ENCODE data around the gene RYR3.

RYR3 gene

DNA sequence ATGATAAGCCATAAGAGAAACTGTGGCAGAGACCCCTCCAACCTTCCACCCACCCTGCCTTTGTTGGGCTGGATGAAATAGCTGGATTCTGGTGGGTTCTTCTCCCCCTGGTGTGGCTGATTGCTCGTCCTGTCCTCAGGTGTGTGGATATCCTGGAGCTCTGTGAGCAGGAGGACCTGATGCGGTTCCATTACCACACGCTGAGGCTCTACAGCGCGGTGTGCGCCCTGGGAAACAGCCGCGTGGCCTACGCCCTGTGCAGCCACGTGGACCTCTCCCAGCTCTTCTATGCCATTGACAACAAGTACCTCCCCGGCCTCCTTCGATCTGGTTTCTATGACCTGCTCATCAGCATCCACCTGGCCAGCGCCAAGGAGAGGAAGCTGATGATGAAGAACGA, 351.2 kb downstream of the RYR3 start:
- no peak for DNase-seq

DNA sequence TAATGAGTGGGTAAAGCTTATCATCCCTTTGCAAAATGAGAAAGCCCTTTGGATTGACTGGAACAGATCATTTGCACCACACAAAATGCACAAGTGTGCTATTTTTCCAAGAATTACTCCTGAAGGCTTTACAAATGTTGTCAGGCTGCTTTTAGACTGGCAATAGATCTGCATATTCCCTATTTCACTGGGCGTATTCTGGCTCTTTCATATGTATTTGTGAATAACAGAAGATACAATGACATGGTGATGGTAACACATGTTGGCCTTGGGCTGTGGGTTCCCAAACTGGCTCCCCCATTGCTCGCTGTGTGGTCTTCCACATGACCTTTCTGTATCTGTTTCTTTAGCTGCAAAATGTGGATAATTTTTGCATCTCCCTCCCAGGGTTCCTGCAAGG, 354.2 kb downstream of the RYR3 start:
- no peak for DNase-seq

DNA sequence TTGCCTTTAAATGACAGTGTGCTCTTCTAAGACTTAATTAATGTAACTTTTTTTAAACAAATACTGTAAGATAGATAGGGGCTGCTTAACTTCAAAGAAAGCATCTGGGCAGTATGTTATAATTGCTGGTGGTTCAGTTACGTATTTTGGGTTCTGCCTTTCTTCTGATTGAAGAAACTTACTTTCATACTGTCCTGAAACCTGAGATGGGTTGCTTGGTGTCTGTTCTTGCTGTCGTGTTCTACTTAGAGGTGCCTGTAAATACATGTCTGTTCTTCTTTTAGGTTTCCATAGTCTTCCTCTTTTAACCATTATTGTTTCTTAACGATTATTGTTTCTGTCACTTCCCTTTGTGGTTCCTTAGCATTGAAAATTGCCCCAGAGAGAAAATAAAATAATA, 359.8 kb downstream of the RYR3 start:
- no peak for DNase-seq

DNA sequence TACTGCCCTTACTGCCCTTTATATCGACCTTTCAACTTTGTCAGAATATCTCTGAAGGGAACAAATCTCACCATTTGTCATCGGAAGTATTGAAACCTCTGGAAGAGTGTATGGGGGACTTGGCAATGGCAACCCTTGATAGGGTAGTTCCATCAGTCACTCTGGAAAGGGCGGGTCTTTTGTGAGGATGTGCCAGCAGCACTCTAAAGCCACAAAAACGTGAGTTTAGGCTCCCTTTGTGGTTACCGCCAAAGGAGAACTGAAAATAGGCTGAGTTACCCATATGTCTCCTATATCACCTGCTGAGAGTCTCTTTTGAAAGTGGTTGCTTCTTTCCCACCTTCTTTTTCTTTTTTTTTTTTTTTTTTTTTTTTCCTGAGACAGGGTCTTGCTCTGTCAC, 360.7 kb downstream of the RYR3 start:
- DNase-seq: no peak

DNA sequence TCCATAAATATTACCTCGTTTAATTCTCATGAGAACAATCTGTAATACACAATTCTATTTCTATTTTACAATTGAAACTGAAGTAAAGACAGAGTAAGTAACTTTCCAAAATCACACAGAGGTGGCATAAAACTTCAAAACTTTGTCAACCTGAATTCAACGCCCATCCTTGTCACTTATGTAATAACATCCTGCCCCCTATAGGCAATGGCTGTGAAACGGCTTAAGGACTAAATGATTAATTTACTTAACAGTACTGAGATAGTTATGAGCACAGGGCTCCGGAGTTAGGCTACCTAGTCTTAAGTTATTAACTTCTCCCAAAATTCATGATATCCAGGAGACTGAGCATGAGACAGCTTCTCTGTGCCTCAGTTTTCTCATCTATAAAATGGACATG, 364.5 kb downstream of the RYR3 start:
- no peak for DNase-seq

DNA sequence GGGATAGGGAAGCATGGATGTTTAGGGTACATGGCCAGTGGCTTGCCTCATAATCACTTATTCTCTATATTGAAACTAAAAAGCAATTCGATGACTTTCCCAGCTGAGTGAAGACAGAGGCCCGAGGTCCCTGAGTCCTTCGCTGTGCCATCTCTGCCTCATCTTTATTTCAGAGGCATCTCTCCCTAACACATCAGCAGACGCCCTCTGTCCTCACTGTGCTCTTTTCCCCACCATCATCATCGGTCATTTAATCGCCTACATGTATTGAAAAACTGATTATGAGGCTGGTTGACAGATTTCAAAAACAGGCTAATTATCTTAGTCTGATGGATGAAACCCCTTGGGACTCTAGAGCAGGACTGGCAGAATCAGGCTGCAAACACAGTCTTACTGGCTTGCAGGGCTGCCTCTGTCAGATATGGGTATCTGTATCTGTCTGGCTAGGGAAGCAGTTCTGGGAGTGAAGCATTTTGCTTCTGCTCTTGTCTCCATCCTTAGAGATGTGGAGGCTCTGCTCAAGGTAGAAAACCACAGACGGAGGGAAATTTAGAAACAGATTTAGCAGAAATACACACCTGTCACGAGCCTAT, 366.6 kb downstream of the RYR3 start:
- no peak for DNase-seq

DNA sequence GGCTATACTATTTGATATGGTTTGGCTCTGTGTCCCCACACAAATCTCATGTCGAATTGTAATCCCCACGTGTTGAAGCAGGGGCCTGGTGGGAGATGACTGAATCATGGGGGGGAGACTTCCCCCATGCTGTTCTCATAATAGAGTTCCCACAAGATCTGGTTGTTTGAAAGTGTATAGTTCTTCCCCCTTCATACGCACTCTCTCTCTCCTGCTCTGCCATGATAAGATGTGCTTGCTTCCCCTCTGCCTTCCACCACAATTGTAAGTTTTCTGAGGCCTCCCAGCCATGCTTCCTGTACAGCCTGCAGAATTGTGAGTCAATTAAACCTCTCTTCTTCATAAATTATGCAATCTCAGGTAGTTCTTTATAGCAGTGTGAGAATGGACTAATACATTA, 367.4 kb downstream of the RYR3 start:
- DNase-seq: no peak

DNA sequence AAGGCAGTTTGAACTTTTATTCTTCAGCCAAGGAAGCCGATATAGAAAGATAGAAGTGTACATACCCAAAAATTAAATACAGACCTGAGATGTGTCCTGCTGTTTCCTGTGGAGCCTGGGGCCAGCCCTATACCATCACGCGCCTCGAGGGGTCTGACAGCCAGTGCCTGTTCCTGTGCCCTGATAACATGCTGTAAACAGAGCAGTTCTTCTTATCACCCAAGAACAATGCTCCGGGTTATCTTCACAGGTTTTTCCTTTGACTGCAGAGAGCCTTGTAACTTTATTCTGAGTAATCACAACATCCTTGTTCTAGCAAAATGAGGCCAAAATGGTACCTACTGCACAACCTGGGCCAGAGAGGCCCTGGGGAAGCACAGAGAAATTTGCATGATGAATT, 367.8 kb downstream of the RYR3 start:
- DNase-seq: no peak

DNA sequence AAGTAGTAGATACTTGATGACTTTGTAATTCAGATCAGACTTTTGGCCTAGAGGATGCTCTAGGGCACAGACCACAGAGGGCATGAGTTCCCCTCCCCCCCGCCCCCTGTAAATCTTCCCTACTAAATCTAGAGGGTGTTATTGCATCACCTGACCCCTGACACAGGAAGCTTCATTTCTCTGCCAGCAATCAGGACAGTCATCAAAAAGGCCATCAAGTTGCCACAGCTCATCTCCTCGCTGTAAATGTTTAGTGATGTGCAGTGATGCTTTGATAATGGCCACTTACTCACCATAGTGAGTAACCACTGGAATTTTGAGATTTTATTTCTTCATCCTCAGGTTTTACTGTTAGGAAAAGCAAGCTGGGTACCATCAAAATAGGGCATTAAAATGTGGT, 368.3 kb downstream of the RYR3 start:
- DNase-seq: no peak

DNA sequence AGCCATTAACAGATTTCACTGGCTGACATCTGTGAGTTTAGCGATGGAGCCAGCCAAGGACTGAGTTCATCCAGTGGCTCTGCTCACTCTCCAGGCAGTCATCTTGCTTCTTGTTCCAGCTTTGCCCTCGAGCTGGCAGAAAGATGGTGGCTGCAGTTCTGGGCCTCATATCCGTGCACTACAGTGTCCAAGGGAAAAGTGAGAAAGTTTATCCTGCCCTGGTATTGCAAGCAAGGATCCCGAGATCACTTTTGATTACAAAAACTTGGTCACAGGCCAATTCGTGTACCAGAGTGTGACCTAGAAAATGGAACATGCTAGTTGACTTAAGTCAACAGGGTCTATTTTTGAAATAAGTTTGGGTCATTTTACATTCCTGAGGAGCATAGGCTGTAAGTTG, 369.6 kb downstream of the RYR3 start:
- no peak for DNase-seq

DNA sequence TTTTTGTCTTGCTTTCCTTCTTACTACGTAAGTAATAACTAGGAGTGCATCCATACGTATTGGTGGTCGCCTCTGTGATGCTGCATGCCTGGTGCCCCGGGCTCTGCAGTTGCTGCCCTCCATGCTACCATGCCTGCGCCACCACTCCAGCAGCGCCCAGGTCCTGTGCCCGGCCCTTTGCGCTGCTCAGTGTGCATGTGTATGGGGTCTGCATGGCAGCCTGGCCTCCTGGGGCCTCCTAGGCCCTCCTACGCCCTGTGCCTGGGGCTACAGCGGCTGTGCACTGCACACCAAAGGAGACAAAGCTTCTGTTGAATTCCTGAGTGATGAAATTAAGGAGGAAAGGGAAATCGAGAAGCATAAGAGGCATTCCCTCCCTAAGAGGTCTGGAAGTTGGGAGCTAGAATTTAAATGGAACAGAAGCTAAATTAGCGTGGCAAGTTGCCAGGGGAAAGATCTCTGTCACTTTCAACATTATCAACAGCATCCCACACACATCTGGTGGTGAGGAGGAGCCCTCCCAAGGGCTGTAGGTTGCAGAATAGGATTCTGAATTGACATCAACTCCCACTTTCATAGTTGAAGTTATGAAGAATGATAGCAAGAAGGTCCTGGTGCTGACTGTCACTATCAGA, 382.5 kb downstream of the RYR3 start:
- no peak for DNase-seq

DNA sequence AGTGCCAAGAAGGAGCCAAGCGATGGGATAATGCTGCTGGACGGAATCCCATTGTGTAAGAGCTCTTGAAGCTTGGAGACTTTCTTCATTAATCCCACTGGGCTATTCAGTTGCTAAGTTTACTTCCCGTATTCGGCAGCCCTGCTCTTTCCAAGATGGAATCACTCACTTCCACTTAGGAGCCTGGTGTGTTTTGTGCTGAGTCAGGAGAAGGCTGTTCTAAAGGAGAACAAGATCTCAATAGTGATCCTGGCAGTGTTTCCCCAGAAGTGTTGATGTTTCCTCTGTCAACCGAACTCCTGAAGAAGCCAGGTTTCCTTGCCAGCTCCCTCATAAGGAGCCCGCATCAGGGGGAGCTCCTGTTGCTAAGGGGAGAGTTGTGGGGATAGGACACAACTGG, 387.4 kb downstream of the RYR3 start:
- no peak for DNase-seq

DNA sequence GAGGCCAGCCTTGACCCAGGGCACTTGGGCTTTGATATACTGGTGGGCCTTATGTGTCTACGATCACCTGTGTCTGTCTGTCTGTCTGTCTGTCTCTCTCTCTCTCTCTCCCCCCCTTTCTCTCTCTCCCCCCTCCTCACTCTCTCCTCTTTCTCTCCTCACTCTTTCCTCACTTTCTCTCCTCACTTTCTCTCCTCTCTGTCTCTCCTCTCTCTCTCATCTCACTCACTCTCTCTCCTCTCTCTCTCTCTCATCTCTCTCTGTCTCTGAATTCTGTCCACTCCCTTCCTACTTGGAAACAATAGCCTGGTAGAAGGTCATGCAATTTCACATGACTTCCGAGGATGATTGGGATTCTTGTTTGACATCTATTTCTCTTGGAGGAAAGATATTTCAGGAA, 388.4 kb downstream of the RYR3 start:
- DNase-seq: no peak

DNA sequence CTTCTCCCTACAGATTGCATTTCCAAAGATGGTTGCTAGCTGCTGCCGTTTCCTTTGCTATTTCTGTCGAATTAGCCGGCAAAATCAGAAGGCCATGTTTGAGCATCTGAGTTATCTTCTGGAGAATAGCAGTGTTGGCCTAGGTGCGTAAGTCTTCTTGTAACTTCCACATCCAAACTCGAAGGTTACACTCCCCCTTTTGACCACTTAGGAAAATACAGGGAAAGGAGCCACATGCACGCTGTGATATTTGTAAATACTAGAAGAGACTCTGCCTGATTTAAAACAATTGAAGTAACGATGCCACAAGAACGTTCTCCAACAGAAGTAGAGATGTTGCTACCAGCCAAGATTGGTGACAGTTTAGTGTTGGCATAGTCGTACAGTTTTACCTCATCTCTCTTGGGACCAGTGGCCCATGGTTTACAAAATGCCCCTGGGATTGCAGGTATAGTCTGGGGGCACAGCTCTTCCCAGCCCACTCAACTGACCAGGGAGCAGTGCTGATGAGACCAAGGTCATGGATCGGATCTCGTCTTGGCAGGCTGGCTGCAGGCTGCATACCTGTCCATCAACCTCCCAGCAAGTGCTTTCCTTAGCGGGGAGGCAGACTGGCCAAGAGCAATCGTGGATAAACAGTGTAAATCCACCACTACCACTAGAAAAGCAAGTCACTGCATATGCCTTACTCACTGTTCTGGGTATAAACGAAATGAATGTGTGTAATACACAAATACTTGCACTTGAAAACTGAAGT, 389.1 kb downstream of the RYR3 start:
- no peak for DNase-seq

DNA sequence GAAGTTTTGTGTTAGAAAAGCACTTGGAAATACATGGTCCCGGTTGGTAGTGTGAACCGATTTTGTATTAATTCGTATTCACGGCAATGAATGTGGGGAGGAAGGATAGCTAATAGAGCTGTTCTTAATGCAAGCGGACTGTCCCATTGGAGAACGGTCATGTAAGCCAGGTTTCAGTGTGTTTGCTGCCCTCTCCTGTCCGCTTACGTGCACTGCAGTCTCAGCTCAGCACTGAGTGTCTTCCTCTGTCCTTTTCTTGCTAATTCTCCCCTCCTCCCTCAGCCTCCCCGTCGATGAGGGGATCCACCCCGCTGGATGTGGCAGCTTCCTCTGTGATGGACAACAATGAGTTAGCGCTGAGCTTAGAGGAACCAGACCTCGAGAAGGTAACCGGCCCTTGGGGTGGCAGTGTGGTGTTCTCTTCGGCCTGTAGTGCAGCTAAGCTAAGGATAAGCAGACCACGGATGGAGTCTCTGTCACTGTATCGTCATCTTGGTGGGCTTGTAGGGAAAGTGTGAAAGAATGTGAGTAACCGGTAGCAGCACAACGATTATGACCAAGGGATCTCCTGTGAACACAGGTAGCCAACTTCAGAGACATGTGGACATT, 390.0 kb downstream of the RYR3 start:
- DNase-seq: peak; percentile 61

DNA sequence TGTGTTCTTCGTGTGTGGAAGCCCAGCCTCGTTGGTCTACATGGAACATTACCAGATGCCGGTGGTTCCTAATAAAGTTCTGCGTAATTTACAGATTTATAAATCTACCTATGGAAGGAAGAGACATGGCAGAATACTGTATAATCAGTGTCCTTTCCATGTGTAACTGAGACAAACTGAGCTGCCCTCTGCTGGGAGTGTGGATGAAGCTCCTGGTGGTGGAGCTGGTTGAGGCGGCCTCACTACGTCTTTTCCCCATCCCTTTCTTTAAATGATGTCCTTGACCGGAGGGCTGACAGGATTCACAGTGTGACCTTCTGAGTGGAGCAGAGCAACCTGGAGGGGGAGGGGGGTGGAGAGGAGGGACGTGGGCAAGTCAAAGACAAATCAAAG, 390.5 kb downstream of the RYR3 start:
- no peak for DNase-seq

DNA sequence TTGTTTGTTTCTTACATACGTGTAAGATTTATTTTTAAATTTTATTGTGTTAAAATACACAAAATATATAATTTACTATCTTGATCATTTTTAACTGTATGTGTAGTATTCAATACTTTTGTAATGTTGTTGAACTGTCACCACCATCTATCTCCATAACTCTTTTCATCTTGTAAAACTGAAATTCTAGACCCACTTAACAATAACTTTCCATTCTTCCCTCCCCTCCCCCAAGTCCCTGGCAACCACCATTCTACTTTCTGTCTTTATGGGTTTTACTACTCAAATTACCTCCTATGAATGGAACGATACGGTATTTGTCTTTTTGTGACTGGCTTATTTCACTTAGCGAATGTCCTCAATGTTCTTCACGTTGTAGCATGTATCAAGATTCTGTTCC, 395.4 kb downstream of the RYR3 start:
- no peak for DNase-seq

DNA sequence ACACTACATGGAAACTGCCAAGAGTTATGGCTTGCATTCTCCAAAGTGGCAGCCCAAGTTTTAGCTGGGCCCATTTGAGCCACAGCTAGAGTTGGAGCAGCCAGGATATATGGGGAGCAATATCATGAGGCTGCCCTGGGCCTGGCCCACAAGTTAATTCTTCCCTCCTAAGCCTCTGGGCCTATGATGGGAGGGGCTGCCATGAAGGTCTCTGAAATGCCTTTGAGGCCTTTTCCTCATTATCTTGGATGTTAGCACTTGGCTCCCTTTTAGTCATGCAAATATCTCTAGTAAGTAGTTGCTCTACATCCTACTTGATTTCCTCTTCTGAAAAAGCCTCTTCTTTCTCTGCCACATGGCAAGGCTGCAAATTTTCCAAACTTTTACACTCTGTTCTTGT, 400.0 kb downstream of the RYR3 start:
- DNase-seq: no peak

DNA sequence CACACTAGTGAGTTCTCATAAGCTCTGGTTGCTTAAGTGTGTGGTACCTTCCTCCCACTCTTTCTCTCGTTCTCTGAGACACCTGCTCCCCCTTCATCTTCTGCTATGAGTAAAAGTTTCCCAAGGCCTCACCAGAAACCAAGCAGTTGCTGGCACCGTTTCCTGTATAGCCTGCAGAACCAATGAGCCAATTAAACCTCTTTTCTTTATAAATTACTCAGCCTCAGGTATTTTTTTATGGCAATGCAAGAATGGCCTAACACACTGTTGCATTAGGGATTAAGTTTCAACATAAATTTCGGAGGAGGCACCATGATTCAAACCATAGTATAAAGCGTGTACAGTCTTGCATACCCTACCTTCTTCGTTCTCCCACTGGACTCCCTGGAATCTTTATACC, 405.3 kb downstream of the RYR3 start:
- DNase-seq: no peak

DNA sequence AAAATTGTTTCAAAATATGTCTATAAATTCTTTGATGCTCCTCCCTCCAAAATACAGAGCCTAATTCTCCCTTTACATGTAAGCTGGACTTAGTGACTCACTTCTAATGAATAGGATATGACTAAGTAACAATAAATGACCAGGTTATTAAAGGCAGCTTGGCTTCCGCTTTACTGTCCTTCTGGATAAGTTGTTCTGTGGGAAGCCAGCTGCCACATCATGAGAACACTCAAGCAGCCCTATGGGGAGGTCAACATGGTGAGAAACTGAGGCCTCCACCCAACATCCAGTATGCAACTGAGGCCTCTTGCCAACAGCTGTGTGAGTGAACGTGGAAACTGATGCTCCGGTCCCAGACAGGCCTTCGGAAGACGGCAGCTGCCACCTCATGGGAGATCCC, 410.2 kb downstream of the RYR3 start:
- DNase-seq: no peak

DNA sequence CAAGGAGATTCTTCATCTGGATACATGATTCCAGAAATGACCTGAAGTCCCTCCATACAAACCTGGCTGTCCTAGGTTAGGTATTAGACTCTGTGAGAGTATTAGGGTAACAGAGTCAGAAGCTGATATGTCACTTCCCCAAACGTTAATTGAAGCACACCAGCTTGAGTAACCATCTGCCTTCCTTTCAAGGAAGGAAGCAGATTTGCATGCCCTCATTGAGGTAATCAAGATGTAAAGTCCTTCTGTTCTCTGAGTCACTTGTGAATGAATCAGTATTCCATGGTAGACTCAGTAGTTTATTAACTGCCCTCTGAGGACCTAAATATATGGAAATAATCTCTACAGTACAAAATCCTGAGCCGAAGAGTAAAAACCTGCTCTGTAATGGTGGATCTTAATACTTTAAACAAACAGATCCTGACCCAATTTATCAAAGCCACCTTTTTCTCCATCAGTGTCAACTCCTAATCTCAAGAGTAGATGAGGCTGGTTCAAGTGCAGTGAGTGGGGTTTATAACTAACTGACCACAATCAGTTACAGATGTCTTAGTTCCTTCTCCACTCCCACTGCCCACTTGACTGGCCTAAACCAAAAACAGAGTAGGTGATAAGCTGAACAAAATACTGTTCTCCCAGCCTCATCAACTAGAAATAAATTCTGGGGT, 411.4 kb downstream of the RYR3 start:
- DNase-seq: no peak

DNA sequence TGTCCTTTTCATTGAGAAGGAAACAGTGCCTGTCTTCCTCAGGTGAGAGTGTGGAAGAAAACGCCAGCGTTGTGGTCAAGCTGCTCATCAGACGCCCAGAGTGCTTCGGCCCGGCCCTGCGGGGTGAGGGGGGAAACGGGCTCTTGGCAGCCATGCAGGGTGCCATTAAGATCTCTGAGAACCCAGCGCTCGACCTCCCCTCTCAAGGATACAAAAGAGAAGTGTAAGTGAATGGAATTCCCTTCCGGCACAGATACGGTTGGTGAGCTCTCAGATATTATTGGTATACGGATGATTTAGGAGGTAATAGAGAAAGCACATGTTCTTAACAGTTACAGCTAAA, 411.9 kb downstream of the RYR3 start:
- no peak for DNase-seq

DNA sequence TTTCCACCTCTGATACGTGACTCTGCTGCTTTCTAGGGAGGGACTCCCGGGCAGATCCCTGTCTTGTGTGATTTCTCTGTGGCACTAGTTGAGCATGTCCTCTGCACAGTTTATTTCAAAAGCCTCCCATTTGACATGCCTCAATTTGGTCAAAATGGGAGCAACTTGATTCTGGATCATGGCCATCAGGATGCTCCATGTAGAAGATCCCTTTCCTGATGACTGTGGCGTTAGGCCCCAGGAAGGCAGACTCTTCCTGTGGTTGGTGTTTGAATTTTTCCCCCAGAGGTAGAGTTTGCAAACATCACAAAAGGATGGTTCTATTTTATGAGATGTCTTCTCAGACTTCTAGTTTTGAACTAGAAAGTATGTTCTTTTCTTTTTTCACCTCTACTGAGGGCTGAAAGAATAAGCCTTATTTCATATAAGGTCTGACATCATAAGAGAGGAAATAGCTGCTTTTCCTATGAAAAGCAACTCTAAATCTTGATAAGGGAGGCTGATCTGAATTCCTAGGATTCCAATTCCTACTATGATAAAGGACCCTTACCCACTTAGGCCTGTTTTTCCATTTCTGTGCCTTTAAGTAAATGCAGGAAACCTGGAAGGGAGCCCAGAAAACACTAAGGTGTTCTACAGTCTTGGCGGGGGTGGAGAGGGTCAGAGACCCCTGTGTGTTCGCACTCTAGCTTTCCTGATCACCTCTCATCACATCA, 413.7 kb downstream of the RYR3 start:
- DNase-seq: no peak

Measured in activated naive CD4-positive, alpha-beta T cell treated with Interleukin-2 at 50 U/mL for 16 hours (primary cell).